Breast epithelium (tissue), 3 donors: Measurements from ENCODE around the gene CENPE.

Experiments used
- POLR2A ChIP-seq: fragments of 450-650 bp; IDR thresholded peaks from one replicate; pipeline ENCODE4 v1.6.1; 2016; ENCODE audit warnings: antibody characterized with exemption, mild to moderate bottlenecking, moderate library complexity
- TF ChIP-seq, protein P1 (sequence below), 3 donors: fragments of 450-650 bp; IDR thresholded peaks; one replicate each; pipeline ENCODE4 v1.5.1; 2016 to 2017; ENCODE audit warnings: antibody characterized with exemption in 3 of 3, mild to moderate bottlenecking in 3 of 3, moderate library complexity in 3 of 3

DNA sequence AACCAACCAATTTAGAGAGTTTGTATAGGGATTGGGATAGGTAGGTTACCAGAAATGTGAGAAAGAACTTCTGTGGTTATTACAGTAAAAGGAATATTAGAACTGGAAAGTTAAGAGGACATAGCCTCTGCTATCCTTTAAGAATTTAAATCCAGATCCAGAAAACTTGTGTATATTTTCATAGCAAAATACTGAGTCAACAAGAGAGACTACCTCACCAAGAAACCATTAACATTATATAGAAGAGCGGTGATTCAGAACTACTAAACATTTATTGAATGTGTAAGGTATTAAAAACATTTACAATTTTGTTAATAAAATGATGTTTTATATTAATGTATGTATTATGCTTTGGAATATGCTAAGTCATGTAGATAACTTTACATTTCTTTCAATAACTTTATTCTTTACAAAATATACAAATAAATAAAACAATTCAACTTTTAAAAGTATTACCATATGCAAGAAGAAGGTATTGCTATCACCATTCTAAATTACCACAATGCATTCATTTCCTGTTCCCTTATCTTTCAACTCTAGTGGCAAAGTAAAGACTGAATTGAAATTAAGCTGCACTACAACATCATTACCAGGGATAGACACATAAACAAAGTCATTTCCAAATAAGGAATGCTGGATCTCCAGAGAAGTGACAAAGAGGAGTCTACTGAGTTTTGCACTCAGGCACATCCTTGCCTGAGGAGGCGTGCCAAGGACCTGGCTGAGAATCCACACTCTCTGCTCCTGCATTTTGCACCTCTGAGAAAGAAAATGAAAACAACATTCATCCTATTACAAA lies 92.4 kb downstream of the CENPE start:
- TF ChIP-seq POLR2A, result no peak
- TF ChIP-seq, protein P1, sequence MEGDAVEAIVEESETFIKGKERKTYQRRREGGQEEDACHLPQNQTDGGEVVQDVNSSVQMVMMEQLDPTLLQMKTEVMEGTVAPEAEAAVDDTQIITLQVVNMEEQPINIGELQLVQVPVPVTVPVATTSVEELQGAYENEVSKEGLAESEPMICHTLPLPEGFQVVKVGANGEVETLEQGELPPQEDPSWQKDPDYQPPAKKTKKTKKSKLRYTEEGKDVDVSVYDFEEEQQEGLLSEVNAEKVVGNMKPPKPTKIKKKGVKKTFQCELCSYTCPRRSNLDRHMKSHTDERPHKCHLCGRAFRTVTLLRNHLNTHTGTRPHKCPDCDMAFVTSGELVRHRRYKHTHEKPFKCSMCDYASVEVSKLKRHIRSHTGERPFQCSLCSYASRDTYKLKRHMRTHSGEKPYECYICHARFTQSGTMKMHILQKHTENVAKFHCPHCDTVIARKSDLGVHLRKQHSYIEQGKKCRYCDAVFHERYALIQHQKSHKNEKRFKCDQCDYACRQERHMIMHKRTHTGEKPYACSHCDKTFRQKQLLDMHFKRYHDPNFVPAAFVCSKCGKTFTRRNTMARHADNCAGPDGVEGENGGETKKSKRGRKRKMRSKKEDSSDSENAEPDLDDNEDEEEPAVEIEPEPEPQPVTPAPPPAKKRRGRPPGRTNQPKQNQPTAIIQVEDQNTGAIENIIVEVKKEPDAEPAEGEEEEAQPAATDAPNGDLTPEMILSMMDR (IDR thresholded peaks at IDR 0.05), result no peak
